Thyroid gland (tissue), 4 donors: Measurements from ENCODE around the gene EBP.

ENCODE experiments used
- CTCF ChIP-seq, 6 experiments: fragments of 200-600 bp in 3 of 6; fragments of 450-650 bp in 3 of 6; sonication (generic) in 3 of 6; IDR thresholded peaks; one replicate each; pipeline ENCODE4 v1.5.1; 2016 to 2019; ENCODE audit warnings: antibody characterized with exemption in 6 of 6, mild to moderate bottlenecking in 2 of 6, inconsistent platforms in 1 of 6, moderate library complexity in 1 of 6
- POLR2A ChIP-seq, 2 donors: fragments of 450-650 bp; IDR thresholded peaks; one replicate each; pipeline ENCODE4 v1.6.1; 2017; ENCODE audit warnings: antibody characterized with exemption in 2 of 2, mild to moderate bottlenecking in 2 of 2, moderate library complexity in 1 of 2

- TF ChIP-seq CTCF (IDR thresholded peaks at IDR 0.05): no peak
- TF ChIP-seq POLR2A (IDR thresholded peaks at IDR 0.05): no peak
These were observed 11.6 kb downstream of the EBP start for GRCh38 chrX:48533165-48533564.
